Nucleus accumbens (tissue), 56 donors: ENCODE results near the gene AGPAT1.
"Not testable (repeated sequence)": the region's sequence is repeated elsewhere in the genome, so short reads cannot be mapped to it uniquely, and the experiment has no call there.

Experiments
- DNase-seq, 56 donors: peaks; one replicate each; lab custom pipeline; 2025; lab: John Stamatoyannopoulos, UW

AGPAT1 gene

GRCh38 chr6:32175711-32176475, at the start of gene AGPAT1:
TSS of gene AGPAT1 (minus strand) at chr6:32176084. CDS start at chr6:32171496, 4,588 bp downstream.
- peak; percentile 71 to 99 (median 97) for DNase-seq

GRCh38 chr6:32224696-32225095, 48.8 kb upstream of the AGPAT1 start:
- DNase-seq = no peak

GRCh38 chr6:32223258-32224235, 47.7 kb upstream of the AGPAT1 start, which contains the start of gene NOTCH4:
TSS of gene NOTCH4 (minus strand) at chr6:32224067. CDS start at chr6:32223928, 139 bp downstream.
- no peak for DNase-seq

- DNase-seq = no peak
Observed at GRCh38 chr6:32222333-32223230, 46.7 kb upstream of the AGPAT1 start.

- DNase-seq = no peak
Observed at GRCh38 chr6:32220021-32220420, 44.1 kb upstream of the AGPAT1 start.

DNA sequence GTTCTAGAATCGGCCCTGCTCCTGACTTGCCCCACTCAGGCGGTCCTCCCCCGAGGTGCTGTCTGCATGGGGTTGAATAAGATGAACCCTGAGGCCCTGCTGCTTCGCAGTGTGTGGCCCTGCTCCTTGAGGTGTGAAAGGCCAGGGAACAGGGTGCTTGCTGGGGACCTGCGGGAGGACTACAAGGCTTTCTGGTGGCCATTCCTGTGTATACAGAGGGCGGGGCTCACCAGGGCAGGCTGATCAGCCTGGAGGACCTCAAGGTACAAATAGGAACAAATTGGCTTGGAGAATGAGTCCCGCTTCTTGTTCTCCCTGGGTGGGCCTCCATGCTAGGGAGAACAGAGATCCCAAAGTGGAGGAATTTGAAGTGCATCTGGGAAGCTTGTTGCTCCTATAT, 42.3 kb upstream of the AGPAT1 start:
- no peak for DNase-seq

- DNase-seq = no peak
Observed at GRCh38 chr6:32216998-32217397, 41.1 kb upstream of the AGPAT1 start.

GRCh38 chr6:32216285-32216684, 40.4 kb upstream of the AGPAT1 start:
- no peak for DNase-seq

GRCh38 chr6:32215617-32216016, 39.7 kb upstream of the AGPAT1 start:
- DNase-seq = no peak

DNA sequence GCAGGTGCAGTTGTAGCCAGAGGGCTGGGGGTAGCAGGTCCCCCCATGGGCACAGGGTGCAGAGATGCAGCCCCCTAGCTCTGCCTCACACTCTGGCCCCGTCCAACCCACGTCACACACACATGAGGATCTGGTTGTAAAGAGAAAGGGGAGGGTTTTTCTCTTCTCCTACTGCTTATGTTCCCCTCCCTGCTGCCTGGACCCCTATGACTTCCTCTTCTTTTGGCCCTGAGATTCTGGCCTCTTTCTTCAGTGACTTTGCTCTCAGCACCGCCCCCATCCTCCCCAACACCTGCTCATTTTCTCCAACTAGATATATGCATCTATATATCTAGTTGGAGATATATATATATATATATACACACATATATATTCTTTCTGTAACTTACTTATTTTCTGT, 38.2 kb upstream of the AGPAT1 start:
- no peak for DNase-seq

GRCh38 chr6:32213649-32214048, 37.8 kb upstream of the AGPAT1 start:
- no peak for DNase-seq

- no peak for DNase-seq
Observed at GRCh38 chr6:32212076-32212760, 36.3 kb upstream of the AGPAT1 start.

DNA sequence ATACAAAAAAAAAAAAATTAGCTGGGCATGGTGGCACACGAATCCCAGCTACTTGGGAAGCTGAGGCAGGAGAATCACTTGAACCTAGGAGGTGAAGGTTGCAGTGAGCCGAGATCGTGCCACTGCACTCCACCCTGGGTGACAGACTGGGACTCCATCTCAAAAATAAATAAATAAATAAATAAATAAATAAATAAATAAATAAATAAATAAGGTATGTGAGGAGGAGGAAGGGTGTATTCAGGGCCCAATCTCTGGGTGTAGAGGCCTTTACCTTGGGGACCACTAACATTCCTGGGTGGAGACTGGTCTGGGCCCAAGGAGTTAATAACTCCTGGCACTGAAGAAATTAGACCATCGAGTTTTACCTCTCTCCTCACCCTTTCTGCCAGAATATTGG, 35.5 kb upstream of the AGPAT1 start:
- DNase-seq = not testable (repeated sequence)

GRCh38 chr6:32210191-32210601, 34.3 kb upstream of the AGPAT1 start:
- DNase-seq = no peak

- no peak for DNase-seq
Observed at GRCh38 chr6:32208996-32209395, 33.1 kb upstream of the AGPAT1 start.

- DNase-seq = no peak
Observed at GRCh38 chr6:32204268-32204715, 28.4 kb upstream of the AGPAT1 start.

GRCh38 chr6:32203426-32204267, 27.8 kb upstream of the AGPAT1 start:
- no peak for DNase-seq

GRCh38 chr6:32202186-32202585, 26.3 kb upstream of the AGPAT1 start:
- DNase-seq = no peak
